ENCODE data around the gene NRP1.

DNA sequence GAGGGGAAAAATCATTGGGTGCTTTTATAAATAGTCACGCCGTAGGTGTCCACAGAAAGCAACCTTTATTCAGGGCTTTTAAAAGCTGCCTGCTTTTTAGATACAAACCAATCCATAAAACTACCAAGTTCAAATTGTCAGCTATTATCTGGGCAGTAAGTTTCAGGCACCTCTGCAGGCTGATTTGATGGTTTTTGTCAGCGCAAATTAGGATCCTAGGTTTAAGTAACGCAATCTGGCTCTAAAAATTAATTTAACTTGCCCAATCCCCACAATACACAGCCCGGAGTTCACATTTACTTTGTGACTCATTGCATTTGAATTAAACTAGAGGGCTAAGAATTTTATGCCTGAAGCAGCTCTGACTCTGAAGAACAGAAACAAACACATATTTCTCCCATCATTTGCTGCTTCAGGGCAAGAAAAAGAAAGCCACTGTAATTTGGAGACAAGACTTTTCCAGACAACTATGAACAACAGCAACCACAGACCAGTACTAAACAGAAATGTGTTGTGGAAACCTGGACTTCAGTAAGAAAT is 43.3 kb downstream of the NRP1 start:
- TF ChIP-seq, protein P1, sequence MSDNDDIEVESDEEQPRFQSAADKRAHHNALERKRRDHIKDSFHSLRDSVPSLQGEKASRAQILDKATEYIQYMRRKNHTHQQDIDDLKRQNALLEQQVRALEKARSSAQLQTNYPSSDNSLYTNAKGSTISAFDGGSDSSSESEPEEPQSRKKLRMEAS (IDR thresholded peaks at IDR 0.05) = no peak
- TF ChIP-seq EGR1 (IDR thresholded peaks at IDR 0.05) = no peak
